Common myeloid progenitor, CD34-positive (primary cell): ENCODE results near the gene ATF1.
"Not testable (repeated sequence)": the region's sequence is repeated elsewhere in the genome, so short reads cannot be mapped to it uniquely, and the experiment has no call there.

Experiments used
- CTCF ChIA-PET: fragments of 350-600 bp; sonication (Branson Sonifier 250); formaldehyde crosslinking; loops from one replicate; lab custom pipeline; 2021; ENCODE audit warnings: antibody characterized with exemption; lab: Charles Lee
- POLR2A ChIA-PET: fragments of 350-600 bp; sonication (Branson Sonifier 250); formaldehyde crosslinking; loops from one replicate; lab custom pipeline; 2021; ENCODE audit warnings: antibody characterized with exemption; lab: Charles Lee
- DNase-seq, 3 donors: peaks; one replicate each; pipeline versions ENCODE4 v3.0.0 to v3.0.0-alpha.2; 2013
- H3K27ac ChIP-seq, 2 experiments: 1 replicate in 1 of 2; 2 replicates in 1 of 2; pipeline ENCODE4 v1.7.0; 2013; ENCODE audit warnings: inconsistent platforms in 2 of 2, low read length in 2 of 2, mild to moderate bottlenecking in 2 of 2, low read depth in 1 of 2, moderate library complexity in 1 of 2; ENCODE audit not compliant: severe bottlenecking in 2 of 2, insufficient read depth in 1 of 2, poor library complexity in 1 of 2
- H3K27me3 ChIP-seq, 5 experiments: replicated peaks in 2 of 5; 1 replicate in 3 of 5; 2 replicates in 2 of 5; pipeline versions ENCODE4 v1.6.1 to v1.7.0; 2013; ENCODE audit warnings: low read length in 4 of 5, mild to moderate bottlenecking in 2 of 5, moderate library complexity in 2 of 5, inconsistent platforms in 1 of 5; ENCODE audit not compliant: insufficient read depth in 5 of 5, control insufficient read depth in 4 of 5
- H3K36me3 ChIP-seq, 4 experiments: 1 replicate in 2 of 4; 2 replicates in 2 of 4; pipeline versions ENCODE4 v1.6.1 to v1.7.0; 2013; ENCODE audit warnings: low read length in 3 of 4, control low read depth in 1 of 4, mild to moderate bottlenecking in 1 of 4; ENCODE audit not compliant: control insufficient read depth in 4 of 4, insufficient read depth in 4 of 4
- H3K4me1 ChIP-seq, 4 experiments: 1 replicate in 3 of 4; 2 replicates in 1 of 4; pipeline versions ENCODE4 v1.6.1 to v1.7.1; 2013; ENCODE audit warnings: low read length in 3 of 4, mild to moderate bottlenecking in 3 of 4, control low read depth in 1 of 4, inconsistent platforms in 1 of 4, moderate library complexity in 1 of 4; ENCODE audit not compliant: control insufficient read depth in 4 of 4, insufficient read depth in 4 of 4; ENCODE audit errors: control extremely low read depth in 1 of 4
- H3K4me3 ChIP-seq, 7 experiments: 1 replicate in 4 of 7; 2 replicates in 3 of 7; pipeline versions ENCODE4 v1.5.1 to v1.7.0; 2013; ENCODE audit warnings: mild to moderate bottlenecking in 7 of 7, low read length in 6 of 7, moderate library complexity in 6 of 7, inconsistent platforms in 2 of 7, low read depth in 2 of 7, control low read depth in 1 of 7; ENCODE audit not compliant: insufficient read depth in 4 of 7, control insufficient read depth in 1 of 7; ENCODE audit errors: extremely low read depth in 1 of 7
- H3K9me3 ChIP-seq, 5 experiments: 1 replicate in 4 of 5; 2 replicates in 1 of 5; pipeline versions ENCODE4 v1.6.1 to v1.7.1; 2013; ENCODE audit warnings: low read length in 4 of 5, mild to moderate bottlenecking in 2 of 5, inconsistent platforms in 1 of 5, low read depth in 1 of 5, moderate library complexity in 1 of 5; ENCODE audit not compliant: control insufficient read depth in 4 of 5, insufficient read depth in 2 of 5; ENCODE audit errors: control extremely low read depth in 1 of 5
- WGBS: methylation state at CpG from one replicate; pipeline ENCODE4 v1.1.5; 2013; ENCODE audit not compliant: insufficient coverage; 5-methylcytosine and 5-hydroxymethylcytosine counted together

ATF1 gene

GRCh38 chr12:50868881-50869280, 105.0 kb downstream of the ATF1 start:
- H3K4me3 ChIP-seq, DNase-seq, H3K27me3 ChIP-seq, CTCF ChIA-PET, POLR2A ChIA-PET, H3K27ac ChIP-seq, H3K36me3 ChIP-seq, H3K4me1 ChIP-seq: not testable (repeated sequence)
- H3K9me3 ChIP-seq: peaks cover 0 to 19% (median 0%) of the 10 kb centered on the region in 5 experiments
- no CpG with 5 or more reads among the region's 2 CpGs for WGBS
